Activated CD4-positive, alpha-beta T cell treated with anti-CD3 and anti-CD28 coated beads, Interleukin-2, amount 50 U/mL, for 4 hours (primary cell): Measurements from ENCODE around the gene ALOX5AP.

ENCODE experiments used
- DNase-seq, 2 experiments: peaks; one replicate each; pipeline ENCODE4 v3.0.0-alpha.2; 2020

ALOX5AP gene

DNA sequence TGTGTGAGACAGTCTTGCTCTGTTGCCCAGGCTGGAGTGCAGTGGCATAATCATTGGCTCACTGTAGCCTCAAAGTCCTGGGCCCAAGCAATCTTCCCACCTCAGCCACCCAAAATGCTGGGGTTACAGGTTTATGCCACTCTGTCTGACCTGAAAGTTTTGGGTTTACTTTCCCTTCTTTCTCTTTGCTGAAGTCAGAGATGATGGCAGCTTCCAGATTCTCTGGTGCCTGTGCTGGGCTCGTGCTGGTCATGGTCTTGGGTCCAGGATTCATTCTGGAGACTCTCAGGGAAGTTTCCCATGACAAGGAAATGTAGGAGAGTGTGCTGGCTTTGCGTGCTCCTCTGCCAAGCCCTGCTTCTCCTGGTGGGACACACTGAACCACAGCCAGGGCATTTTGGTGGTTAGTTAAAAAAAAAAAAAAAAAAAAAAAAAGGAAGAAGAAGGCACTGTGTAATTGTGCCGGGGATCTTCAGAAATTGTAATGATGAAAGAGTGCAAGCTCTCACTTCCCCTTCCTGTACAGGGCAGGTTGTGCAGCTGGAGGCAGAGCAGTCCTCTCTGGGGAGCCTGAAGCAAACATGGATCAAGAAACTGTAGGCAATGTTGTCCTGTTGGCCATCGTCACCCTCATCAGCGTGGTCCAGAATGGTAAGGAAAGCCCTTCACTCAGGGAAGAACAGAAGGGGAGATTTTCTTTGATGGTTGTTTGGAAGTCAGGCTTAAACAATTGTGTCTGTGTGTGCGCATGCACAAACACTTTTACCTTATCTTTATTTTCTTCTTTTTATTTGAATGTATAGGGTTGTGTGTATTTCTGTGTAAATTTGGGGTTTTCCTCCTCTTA, at the start of gene ALOX5AP:
TSS of gene ALOX5AP (plus strand) at position 519 of the 847 bp plus-strand sequence. CDS start at position 582, 63 bp downstream.
- no peak for DNase-seq

- no peak for DNase-seq
Observed at GRCh38 chr13:30685987-30686386, 49.4 kb upstream of the ALOX5AP start.

GRCh38 chr13:30687601-30688000, 47.7 kb upstream of the ALOX5AP start:
- no peak for DNase-seq

DNA sequence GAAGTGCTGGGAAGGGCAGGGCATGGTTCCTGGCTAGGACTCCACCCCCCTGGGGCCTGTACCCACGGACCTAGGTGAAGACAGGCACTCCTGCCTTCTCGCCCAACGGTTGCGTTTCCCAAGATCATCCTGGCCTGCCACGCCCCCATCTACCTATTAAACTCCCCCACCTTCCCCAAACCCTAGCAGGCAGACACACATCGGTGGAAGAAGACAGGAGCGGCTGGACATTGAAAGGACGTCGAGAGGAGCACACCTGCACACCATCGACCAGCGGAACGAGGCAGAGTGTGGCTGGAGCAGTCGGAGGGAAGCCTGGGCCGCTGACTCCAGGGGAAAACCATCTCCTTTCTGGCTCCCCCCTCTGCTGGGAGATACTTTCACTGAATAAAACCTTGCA, 45.6 kb upstream of the ALOX5AP start:
- no peak for DNase-seq

GRCh38 chr13:30690282-30691188, 44.8 kb upstream of the ALOX5AP start:
- no peak for DNase-seq

DNA sequence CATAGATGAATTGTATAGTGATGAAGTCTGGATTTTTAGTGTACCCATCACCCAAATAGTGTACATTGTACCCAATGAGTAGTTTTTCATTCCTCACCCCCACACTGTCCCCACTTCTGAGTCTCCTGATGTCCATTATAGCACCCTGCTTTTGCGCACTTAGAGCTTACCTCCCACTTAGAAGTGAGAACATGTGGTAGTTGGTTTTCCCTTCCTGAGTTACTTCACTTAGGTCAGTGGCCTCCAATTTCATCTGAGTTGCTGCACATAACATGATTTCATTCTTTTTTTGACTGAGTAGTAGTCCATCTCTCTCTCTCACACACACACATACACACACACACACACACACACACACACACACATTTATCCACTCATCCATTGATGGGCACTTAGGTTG, 43.2 kb upstream of the ALOX5AP start:
- no peak for DNase-seq

GRCh38 chr13:30696278-30697176, 38.8 kb upstream of the ALOX5AP start:
- DNase-seq: no peak

DNA sequence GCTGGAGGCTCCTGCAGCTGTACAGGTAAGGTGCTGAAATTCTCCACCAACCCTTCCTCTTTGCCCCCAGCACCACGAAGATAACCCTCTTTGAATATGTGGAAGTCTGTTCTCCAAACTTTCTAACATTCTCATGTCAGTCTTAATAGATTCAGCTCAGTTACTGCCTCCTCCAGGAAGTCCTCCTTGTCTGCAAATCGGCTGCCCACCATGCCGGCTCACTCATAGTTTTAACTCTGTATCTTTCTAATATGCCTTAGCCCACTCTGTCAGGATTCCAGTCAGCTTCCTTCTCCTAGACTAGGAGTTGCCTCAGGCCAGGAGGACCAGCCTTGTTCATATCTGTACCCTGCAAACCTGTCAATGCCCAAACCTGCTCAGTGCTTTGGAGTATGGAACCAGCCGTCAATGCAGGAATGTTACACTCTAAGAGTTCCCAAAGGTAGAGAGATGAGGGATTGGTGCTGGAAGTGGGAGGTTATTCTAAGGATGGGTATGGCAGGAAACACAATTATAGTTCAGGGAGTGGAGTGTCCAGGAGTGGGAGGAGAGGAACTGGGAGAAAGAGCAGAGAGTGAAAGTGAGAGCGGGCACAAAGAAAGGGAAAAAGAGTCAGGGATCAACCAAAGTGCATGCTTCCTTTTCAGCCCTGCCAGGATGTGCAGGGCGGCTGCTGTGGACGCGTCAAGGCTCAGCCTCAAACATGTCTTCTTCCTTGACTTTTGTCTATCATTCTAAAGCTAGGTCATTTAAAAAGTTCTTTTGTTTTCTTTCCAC, 38.0 kb upstream of the ALOX5AP start:
- no peak for DNase-seq

DNA sequence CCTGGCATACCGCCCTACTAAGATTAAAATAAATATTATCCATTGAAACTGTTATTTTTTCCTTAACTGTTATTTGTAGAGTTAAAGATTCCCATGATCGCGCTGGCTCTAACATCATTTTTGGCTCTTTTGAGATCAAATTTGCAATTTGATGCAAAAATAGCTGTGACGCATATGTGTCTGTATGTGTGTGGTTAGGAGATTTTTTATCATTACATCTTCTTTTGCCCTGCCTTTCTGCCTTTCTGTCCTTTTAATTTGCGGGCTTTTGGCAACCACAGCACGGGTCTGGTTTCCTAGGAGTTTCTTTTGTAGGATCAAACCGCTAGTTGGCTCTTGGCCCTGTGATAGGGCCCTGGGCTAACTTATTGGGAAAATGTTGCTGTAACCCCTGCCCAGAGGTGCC, 37.3 kb upstream of the ALOX5AP start:
- DNase-seq: no peak

DNA sequence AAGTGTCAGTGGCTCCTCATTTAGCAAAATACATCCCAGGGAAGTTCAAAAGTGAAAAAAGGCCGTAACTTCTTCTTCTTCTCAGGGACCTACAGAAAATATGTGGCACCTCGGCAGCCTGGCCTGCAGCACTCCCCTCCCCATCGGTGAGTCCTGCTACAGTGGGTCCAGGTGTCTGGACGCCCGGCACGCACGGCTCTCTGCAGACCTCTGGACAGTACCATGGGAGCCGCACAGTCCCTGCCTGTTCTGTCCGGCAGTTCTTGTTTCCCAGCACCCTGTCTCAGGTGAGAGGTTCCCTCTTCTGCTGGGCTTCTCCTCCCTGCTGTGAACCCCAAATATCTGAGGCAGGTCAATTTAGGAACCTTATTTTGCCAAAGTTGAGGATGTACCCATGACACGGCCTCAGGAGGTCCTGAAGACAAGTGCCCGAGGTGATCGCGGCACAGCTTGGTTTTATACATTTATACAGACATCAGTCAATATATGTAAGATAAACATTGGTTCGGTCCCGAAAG, 36.8 kb upstream of the ALOX5AP start:
- DNase-seq: no peak

- DNase-seq: no peak
Observed at GRCh38 chr13:30700364-30700763, 35.0 kb upstream of the ALOX5AP start.

- DNase-seq: no peak
Observed at GRCh38 chr13:30702006-30702405, 33.3 kb upstream of the ALOX5AP start.

- no peak for DNase-seq
Observed at GRCh38 chr13:30704596-30704995, 30.7 kb upstream of the ALOX5AP start.

DNA sequence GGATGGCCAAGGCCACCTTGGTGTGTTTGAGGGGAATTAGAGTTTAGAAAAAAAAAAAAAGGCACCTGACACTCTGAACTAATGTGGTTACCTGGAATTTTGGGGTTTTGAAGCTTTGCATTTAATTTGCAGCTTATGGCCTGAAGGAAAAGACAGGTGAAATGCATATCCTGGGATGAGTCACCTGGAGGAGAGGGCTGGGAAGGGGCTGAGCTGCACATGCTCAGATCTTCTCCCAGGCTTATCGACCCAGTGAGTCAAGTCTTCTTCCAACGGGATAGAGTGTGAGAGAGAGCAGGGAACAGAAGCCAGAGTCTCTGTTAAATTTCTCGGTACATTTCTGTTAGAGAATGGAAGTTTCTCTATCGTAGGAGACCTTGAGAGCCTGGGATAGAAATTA, 29.7 kb upstream of the ALOX5AP start:
- no peak for DNase-seq

GRCh38 chr13:30708541-30708940, 26.8 kb upstream of the ALOX5AP start:
- no peak for DNase-seq

DNA sequence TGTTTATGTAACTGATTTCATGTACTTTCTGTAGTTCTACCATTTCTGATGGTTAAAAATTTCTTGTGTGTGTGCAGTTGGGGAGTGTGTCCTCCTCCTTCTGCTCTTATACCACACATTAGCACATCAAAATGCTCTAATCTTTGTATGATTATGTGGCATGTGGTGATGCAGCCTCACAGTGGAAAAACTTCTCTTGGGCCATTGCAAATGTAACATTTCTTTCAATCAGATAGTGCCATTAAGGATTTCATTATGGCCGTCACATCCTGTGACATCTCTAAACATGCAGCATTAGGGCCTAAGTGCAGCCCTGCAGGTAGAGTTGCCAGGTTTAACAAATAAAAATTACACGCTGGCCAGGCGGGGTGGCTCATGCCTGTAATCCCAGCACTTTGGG, 24.9 kb upstream of the ALOX5AP start:
- DNase-seq: no peak

DNA sequence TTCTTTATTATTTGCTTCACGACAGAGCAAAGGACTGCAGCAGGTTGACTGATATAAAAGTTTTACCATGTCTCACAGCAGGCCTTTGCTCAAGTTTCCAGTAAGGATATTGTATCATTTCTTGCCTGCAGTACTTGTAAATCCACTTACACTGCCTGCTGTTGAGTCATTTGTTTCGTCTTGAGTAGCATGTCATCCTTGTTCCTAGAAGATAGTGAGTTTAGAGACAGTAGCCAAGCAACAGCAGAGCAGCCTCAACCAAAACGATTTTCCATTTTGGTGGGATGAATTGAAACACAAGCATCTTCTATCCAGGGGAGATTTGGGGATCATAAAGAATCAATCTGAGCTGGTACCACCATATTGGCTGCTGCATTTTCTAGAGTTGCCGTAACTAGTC, 24.0 kb upstream of the ALOX5AP start:
- no peak for DNase-seq

DNA sequence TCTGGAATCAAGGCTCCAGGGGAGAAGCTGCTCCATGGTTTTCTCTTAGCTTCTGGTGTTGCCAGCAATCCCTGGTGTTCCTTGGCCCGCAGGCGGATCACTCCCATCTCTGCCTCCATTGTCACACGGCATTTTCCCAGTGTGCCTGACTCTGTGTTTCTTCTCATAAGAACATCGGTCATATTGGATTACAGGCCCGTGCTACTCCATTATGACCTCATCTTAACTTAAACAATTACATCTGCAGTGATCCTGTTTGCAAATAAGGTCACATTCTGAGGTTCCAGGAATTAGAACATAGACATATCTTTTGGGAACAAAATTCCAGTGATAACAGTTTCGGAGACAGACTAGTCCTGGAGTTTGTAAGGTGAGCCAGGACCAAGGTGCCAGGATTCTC, 23.5 kb upstream of the ALOX5AP start:
- no peak for DNase-seq

DNA sequence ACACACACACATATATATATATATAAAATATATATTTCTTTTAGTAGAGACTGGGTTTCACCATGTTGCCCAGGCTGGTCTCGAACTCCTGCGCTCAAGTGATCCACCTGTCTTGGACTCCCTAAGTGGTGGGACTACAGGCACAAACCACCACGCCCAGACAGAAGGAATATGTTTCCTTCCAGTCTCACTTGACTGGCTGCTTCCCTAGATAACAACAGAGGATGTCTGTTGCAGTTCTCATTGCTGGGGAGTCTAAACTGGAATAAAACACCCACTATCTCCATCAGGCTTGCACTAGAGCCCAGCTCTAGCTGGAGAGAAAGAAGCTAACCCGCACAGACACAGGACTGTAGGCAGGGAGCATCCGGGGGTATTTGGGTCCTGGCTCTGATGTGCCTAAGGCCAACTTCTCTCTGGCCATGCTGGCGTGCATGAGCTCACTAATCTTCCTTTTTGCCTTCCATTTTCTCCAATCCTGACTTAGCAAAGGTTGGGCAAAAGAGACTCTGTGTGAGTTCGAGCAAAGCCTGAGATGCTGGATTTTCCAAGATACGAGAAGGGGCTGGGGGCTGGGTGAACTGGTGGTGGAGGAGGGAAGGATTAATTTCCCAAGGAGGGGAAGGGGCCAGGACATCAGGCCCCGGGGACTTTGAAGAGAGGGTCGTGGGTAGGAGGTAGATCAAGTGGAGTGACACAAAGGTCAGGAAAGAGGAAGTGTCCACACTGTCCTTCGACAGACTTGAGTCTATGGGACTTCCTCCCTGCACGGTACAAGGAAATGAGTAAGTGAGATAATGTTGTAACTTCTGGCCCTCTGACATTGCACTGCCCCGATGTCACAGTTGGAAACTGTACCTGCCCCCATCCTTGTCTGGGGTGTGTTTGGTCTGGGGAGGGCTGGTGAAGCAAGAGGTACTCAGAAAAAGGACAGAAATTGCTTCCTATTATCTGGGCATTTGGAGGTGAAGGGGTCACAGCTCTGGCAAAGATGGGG, 22.5 kb upstream of the ALOX5AP start:
- no peak for DNase-seq

DNA sequence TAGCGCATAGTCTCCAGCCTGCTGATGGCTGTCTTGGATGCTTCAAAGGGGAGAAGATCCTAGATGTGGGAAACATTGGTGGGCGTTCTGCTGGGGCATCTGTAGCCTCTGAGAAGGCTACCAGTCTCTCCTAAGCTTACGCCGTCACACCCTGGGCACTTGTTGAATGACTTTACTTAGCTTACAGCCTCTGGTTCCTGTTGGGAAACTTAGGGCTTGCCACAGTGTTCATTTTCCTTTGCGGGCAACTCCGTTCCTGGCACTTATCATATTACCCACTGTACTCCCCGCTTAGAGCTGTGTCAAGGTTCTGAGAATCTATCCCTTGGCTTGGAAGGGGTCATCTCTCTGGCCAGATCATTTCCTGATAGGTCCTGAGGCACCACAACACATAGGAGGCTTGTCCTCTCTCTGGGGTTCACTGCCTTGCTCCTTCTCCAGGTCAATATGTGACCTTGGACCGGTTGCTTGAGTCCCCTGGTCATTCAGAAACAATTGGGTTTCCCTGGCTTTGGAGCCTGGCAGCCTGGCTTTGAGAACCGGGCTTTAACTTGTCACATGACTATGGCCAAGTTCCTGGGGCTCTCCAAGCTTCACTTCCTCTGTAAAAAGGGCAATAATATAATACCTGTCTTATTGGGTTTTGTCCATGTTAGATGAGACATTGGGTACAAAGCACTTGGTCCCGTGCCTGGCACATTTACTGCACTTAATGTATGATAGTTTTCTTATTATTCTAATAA, 20.5 kb upstream of the ALOX5AP start:
- no peak for DNase-seq
